ENCODE results near the gene THOC7.

GRCh38 chr3:63842127-63842526 lies 21.5 kb downstream of the THOC7 start:
- no peak for TF ChIP-seq YY1 (IDR thresholded peaks at IDR 0.05; ENCODE audit: insufficient read depth, insufficient read length)
- no peak for TF ChIP-seq ZNF274 (IDR thresholded peaks at IDR 0.05; ENCODE audit: low read depth, low read length)

Data from NT2/D1 (cell line).